ENCODE data around the gene HM13. TPM values are rescaled to one million over a fixed set of nuclear protein-coding genes. Genes with fewer than 3 reads are reported as not detected.
"Not testable (repeated sequence)": the region's sequence is repeated elsewhere in the genome, so short reads cannot be mapped to it uniquely, and the experiment has no call there.

Gene HM13
- total RNA-seq, 1 experiment from 2014 or later = 272 TPM

- ChIA-PET CTCF (interaction anchor here (7.2 kb wide), 1 partner anchor 42 kb away, joined by 407 read pairs; no protein-coding TSS in a partner anchor), POLR2A (ENCODE audit: unreplicated experiment) (interaction anchor here (0.6 to 1.6 kb wide), 5 partner anchors 13 to 40 kb away, joined by 3 to 10 read pairs (median 7); no protein-coding TSS in a partner anchor)
- peaks cover 37% of the 10 kb centered on the region for H3K79me2 ChIP-seq (ENCODE audit: low read depth)
- TF ChIP-seq EZH2 (IDR thresholded peaks at IDR 0.05; ENCODE audit: low read depth) (no peak), CTCF (conservative IDR thresholded peaks at IDR 0.05) (no peak)
- H2AFZ ChIP-seq = no peak overlapping the region
- H3F3A ChIP-seq (ENCODE audit: insufficient read depth, low read depth) = peaks cover 84% of the 10 kb centered on the region
- H4K20me1 ChIP-seq (ENCODE audit: insufficient read depth) = peaks cover 5% of the 10 kb centered on the region; the same call in 1 of the 2 replicates
- intact Hi-C loops (cut with micrococcal nuclease; ENCODE audit: unreplicated experiment) = no loop called here
- H3K9me3 ChIP-seq (ENCODE audit: insufficient read depth, low read depth) = no peaks in the 10 kb centered on the region
- peak overlapping the region; percentile 96 for H3K27ac ChIP-seq
- peaks cover 64% of the 10 kb centered on the region for H3K4me1 ChIP-seq (replicated peaks; ENCODE audit: insufficient read depth)
- peak; percentile 41 to 51 for DNase-seq
- no TSS peak for BruUV-seq (replicated peaks)
- H3K4me2 ChIP-seq = peak overlapping the region; percentile 90
- peaks cover 8% of the 10 kb centered on the region; the same call in 1 of the 2 replicates for H3K36me3 ChIP-seq (ENCODE audit: low read depth)
- H3K9me2 ChIP-seq (ENCODE audit: insufficient read depth) = no peaks in the 10 kb centered on the region
- peak overlapping the region; percentile 97 for H3K4me3 ChIP-seq
- no peaks in the 10 kb centered on the region for H3K27me3 ChIP-seq (ENCODE audit: insufficient read depth, low read depth)
Measured at GRCh38 chr20:31606804-31607639, 92.8 kb downstream of the HM13 start.

GRCh38 chr20:31607640-31608250 is 93.5 kb downstream of the HM13 start:
- peaks cover 82% of the 10 kb centered on the region for H3F3A ChIP-seq (ENCODE audit: insufficient read depth, low read depth)
- TF ChIP-seq EZH2 (IDR thresholded peaks at IDR 0.05; ENCODE audit: low read depth) = no peak
- no peaks in the 10 kb centered on the region for H3K27me3 ChIP-seq (ENCODE audit: insufficient read depth, low read depth)
- no peak overlapping the region for H2AFZ ChIP-seq
- no peaks in the 10 kb centered on the region for H3K9me3 ChIP-seq (ENCODE audit: insufficient read depth, low read depth)
- BruUV-seq (replicated peaks) = no TSS peak
- DNase-seq = no peak
- ChIA-PET POLR2A (ENCODE audit: unreplicated experiment) (interaction anchor here (0.5 to 1.6 kb wide), 7 partner anchors 14 to 48 kb away, joined by 3 to 21 read pairs (median 7); no protein-coding TSS in a partner anchor), CTCF (interaction anchor here (7.2 kb wide), 1 partner anchor 42 kb away, joined by 407 read pairs; no protein-coding TSS in a partner anchor)
- H3K27ac ChIP-seq = peak overlapping the region; percentile 96
- intact Hi-C loops (cut with micrococcal nuclease; ENCODE audit: unreplicated experiment) = loop anchor here (1.0 kb wide), 1 partner anchor 14 kb away; no protein-coding TSS in a partner anchor
- no peaks in the 10 kb centered on the region for H3K9me2 ChIP-seq (ENCODE audit: insufficient read depth)
- peaks cover 8% of the 10 kb centered on the region; the same call in 1 of the 2 replicates for H3K36me3 ChIP-seq (ENCODE audit: low read depth)
- peak overlapping the region; percentile 97; the same call in 1 of the 2 replicates for H3K4me3 ChIP-seq
- peaks cover 37% of the 10 kb centered on the region for H3K79me2 ChIP-seq (ENCODE audit: low read depth)
- peak overlapping the region; percentile 90 for H3K4me2 ChIP-seq
- H4K20me1 ChIP-seq (ENCODE audit: insufficient read depth) = peaks cover 5% of the 10 kb centered on the region; the same call in 1 of the 2 replicates
- peaks cover 64% of the 10 kb centered on the region for H3K4me1 ChIP-seq (replicated peaks; ENCODE audit: insufficient read depth)

- H4K20me1 ChIP-seq (ENCODE audit: insufficient read depth) = peaks cover 5% of the 10 kb centered on the region; the same call in 1 of the 2 replicates
- H2AFZ ChIP-seq = no peak overlapping the region
- DNase-seq = peak; percentile 86 to 95
- BruUV-seq (replicated peaks) = no TSS peak
- peak overlapping the region; percentile 90 for H3K4me2 ChIP-seq
- peaks cover 37% of the 10 kb centered on the region for H3K79me2 ChIP-seq (ENCODE audit: low read depth)
- POLR2A ChIA-PET (ENCODE audit: unreplicated experiment) = interaction anchor here (0.5 to 1.6 kb wide), 8 partner anchors 15 to 115 kb away, joined by 3 to 21 read pairs (median 8); no protein-coding TSS in a partner anchor
- intact Hi-C loops (cut with micrococcal nuclease; ENCODE audit: unreplicated experiment) = loop anchor here (1.0 kb wide), 1 partner anchor 15 kb away; no protein-coding TSS in a partner anchor
- H3K27ac ChIP-seq = peak overlapping the region; percentile 96
- peaks cover 77% of the 10 kb centered on the region for H3F3A ChIP-seq (ENCODE audit: insufficient read depth, low read depth)
- no peak for TF ChIP-seq CTCF (conservative IDR thresholded peaks at IDR 0.05)
- TF ChIP-seq EZH2 (IDR thresholded peaks at IDR 0.05; ENCODE audit: low read depth) = no peak
- CTCF ChIA-PET = interaction anchor here (7.2 kb wide), 1 partner anchor 43 kb away, joined by 407 read pairs; no protein-coding TSS in a partner anchor
- no peaks in the 10 kb centered on the region for H3K9me2 ChIP-seq (ENCODE audit: insufficient read depth)
- H3K27me3 ChIP-seq (ENCODE audit: insufficient read depth, low read depth) = no peaks in the 10 kb centered on the region
- peak overlapping the region; percentile 97; the same call in 1 of the 2 replicates for H3K4me3 ChIP-seq
- H3K36me3 ChIP-seq (ENCODE audit: low read depth) = peaks cover 8% of the 10 kb centered on the region; the same call in 1 of the 2 replicates
- H3K9me3 ChIP-seq (ENCODE audit: insufficient read depth, low read depth) = no peaks in the 10 kb centered on the region
- H3K4me1 ChIP-seq (replicated peaks; ENCODE audit: insufficient read depth) = peaks cover 59% of the 10 kb centered on the region
Measured at GRCh38 chr20:31608251-31608945, 94.2 kb downstream of the HM13 start.

GRCh38 chr20:31612271-31612640 is 98.0 kb downstream of the HM13 start:
- H3F3A ChIP-seq (ENCODE audit: insufficient read depth, low read depth) = peaks cover 48% of the 10 kb centered on the region
- H4K20me1 ChIP-seq (ENCODE audit: insufficient read depth); H3K79me2 ChIP-seq (ENCODE audit: low read depth); H3K4me3 ChIP-seq; H3K9me3 ChIP-seq (ENCODE audit: insufficient read depth, low read depth); H3K9me2 ChIP-seq (ENCODE audit: insufficient read depth); H3K36me3 ChIP-seq (ENCODE audit: low read depth); H3K27me3 ChIP-seq (ENCODE audit: insufficient read depth, low read depth); DNase-seq; BruUV-seq (replicated peaks); H2AFZ ChIP-seq: not testable (repeated sequence)
- H3K4me1 ChIP-seq (replicated peaks; ENCODE audit: insufficient read depth) = peaks cover 49% of the 10 kb centered on the region
- intact Hi-C loops (cut with micrococcal nuclease; ENCODE audit: unreplicated experiment) = loop anchor here (2.0 kb wide), 2 partner anchors 151 to 299 kb away; no protein-coding TSS in a partner anchor
- peak overlapping the region; percentile 34 for H3K4me2 ChIP-seq
- CTCF ChIA-PET = interaction anchor here (0.6 to 7.2 kb wide), 16 partner anchors 8 to 353 kb away, joined by 3 to 407 read pairs (median 5); partner anchors contain the start of gene ID1
- H3K27ac ChIP-seq = peak overlapping the region; percentile 96
- POLR2A ChIA-PET (ENCODE audit: unreplicated experiment) = interaction anchor here (0.7 to 3.3 kb wide), 4 partner anchors 19 to 57 kb away, joined by 24 to 70 read pairs (median 41); no protein-coding TSS in a partner anchor

All from PC-9 (cell line).